LoVo (cell line): ENCODE data around the gene WDR53.
"Not testable (repeated sequence)": the region's sequence is repeated elsewhere in the genome, so short reads cannot be mapped to it uniquely, and the experiment has no call there.

Experiments used
- DNase-seq: peaks from one replicate; pipeline ENCODE4 v3.0.0-alpha.2; 2016; ENCODE audit warnings: low spot score

Gene WDR53

DNA sequence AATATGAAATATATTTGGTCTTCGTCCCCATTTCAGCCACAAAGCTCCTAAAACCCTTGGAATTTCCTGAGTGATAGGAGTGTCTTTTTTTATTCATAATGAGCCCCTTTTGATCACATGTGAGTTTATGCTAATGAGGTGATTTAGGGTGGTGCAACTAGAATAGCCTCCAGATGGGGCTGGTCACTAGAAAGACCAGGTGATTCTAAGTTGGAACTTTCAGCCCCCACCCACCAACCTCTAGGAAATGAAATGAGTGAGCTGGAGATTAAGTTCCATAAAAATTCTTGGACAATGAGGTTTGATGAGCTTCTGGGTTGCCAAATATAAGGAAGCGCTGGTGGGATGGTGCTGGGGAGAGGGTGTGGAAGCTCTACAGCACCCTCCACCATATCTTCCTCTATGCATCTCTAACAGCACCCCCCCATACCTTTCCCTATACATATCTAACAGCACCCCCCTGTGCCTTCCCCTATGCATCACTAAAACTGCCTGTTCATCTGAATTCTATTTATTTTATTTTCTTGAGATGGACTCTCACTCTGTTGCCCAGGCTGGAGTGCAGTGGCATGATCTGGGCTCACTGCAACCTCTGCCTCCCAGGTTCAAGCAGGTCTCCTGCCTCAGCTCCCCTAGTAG lies 51.1 kb downstream of the WDR53 start:
- no peak for DNase-seq

DNA sequence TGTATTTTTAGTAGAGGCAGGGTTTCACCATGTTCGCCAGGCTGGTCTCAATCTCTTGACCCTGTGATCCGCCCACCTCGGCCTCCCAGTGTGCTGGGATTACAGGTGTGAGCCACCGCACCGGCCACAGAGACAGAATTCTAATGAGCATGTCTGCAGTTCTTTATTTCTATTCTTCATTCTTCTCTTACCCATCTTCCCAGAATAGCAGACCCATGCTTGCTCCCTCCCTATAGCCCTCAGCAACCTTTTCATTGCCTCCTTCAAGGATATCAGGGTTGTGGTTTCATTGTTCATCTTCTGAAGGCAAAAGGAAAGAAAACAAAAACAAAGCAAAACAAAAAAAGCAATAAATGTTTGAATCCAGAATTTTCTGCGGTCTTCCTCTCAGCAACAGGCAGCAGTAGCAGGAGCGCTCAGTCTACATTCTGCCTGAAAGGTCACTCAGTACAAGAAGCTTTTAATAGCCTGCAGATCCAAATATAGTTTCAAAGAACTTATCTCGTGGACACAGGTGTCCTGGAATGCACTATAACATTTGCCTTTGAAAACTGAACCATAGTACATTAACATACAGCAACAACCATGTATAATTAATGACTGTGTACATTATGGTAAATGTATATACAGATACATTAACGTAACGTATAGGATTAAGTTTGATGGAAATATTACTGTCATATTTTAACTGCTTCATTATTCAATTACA lies 53.3 kb downstream of the WDR53 start, which contains the start of gene SMCO1:
Gene SMCO1, minus strand, starts transcription at position 434 of the 709 bp plus-strand sequence. Its CDS starts 137 bp downstream, at position 297.
- no peak for DNase-seq

DNA sequence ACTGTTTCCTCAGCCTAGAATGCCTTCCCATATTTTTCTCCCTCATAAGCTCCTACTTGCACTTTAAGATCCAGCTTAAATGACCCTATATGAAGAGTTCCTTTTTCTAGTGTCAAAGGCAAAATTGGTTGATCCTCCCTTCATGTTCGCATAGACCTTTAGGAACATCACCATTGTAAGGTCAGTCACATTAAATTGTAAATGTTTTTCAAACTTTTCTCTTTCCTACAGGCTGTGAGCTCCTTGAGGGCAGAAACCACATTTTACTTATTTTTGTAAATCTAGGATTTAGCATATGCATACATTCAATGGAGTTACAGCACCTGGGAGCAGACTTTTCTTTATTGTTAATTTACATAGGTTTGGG lies 54.0 kb downstream of the WDR53 start:
- DNase-seq, result no peak

DNA sequence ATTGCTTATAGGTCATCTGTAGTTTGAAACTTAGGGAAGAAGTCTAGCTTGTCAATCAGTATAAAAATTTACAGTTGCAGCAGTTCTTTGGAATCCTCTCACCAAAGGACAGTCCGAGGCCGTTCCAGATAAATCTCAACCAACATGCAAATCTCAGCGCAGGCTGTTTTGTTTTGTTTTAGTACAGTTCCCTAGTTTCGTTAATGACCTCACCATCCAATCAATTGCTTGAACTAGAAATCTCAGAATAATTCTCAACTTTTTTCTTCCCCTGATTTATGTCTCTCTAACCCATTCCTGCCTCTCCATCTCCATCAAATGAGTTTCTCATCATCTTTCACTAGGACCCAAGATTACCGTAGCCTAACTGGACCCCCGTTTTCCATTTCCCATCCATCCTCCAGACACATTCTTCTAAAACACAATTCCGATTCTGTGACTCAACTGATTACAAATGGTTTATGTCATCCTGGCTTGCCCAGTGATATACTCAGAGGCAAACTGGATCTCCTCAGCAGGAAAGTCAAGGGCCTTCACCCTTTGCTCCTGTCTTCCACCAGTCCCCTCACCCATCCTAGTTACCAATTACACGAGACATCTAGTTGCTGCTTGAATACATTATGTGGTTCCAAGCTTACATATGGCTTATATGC lies 54.5 kb downstream of the WDR53 start:
- DNase-seq, result no peak

DNA sequence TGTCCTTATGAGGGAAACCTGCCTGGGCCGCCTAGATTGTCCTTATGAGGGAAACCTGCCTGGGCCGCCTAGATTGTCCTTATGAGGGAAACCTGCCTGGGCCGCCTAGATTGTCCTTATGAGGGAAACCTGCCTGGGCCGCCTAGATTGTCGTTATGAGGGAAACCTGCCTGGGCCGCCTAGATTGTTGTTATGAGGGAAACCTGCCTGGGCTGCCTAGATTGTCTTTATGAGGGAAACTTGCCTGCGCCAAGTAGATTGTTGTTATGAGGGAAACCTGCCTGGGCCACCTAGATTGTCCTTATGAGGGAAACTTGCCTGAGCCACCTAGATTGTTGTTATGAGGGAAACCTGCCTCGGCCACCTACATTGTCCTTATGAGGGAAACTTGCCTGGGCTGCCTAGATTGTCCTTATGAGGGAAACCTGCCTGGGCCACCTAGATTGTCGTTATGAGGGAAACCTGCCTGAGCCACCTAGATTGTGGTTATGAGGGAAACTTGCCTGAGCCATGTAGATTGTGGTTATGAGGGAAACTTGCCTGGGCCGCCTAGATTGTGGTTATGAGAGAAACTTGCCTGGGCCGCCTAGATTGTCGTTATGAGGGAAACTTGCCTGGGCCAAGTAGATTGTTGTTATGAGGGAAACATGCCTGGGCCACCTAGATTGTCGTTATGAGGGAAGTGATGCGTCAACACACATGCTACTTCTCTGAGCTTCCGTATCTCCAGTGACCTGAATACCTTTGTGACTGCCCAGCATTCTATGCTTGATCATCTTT lies 56.5 kb downstream of the WDR53 start:
- not testable (repeated sequence) for DNase-seq

DNA sequence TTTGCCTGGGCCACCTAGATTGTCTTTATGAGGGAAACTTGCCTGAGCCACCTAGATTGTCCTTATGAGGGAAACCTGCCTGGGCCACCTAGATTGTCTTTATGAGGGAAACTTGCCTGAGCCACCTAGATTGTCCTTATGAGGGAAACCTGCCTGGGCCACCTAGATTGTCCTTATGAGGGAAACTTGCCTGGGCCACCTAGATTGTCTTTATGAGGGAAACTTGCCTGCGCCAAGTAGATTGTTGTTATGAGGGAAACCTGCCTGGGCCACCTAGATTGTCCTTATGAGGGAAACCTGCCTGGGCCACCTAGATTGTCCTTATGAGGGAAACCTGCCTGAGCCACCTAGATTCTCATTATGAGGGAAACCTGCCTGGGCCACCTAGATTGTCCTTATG lies 57.2 kb downstream of the WDR53 start:
- not testable (repeated sequence) for DNase-seq

DNA sequence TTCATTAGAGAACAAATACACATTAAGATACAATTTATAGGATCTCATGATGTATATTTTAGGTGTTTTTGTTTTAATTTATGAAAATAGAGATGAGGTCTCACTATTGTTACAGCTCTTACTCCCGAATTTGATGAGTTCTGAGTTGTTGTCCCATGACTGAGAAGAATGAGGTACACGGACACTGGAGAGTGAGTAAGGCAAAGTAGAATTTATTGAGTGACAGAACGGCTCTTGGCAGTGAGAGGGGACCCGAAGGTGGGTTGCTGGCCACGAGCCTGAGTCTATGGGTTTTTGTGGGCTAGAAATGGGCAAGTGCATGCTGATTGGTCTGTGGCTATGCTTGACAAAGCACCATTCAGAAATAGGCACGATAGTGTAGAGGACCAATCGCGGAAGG lies 61.7 kb downstream of the WDR53 start:
- no peak for DNase-seq

DNA sequence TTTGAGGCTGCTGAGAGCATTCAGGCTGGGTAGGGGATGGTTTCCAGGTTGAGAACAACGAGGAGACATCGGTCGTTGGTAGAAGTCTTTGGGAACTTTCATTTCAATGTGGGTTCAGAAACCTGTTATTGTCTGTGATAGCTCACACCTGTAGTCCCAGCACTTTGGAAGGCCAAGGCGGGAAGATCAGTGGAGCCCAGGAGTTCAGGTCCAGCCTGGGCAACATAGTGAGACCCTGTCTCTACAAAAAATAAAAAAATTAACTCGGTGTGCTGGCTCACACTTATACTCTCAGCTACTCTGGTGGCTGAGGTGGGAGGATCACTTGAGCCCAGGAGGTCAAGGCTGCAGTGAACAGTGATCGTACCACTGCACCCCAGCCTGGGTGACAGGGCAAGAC lies 63.8 kb downstream of the WDR53 start:
- DNase-seq, result no peak
